Measurements from ENCODE around the gene PIN1.

PIN1 gene

GRCh38 chr19:9791552-9792205, 43.4 kb upstream of the PIN1 start:
- H3K4me3 ChIP-seq (ENCODE audit: control insufficient read depth, low read depth, low read length): peak overlapping the region; percentile 86
- TF ChIP-seq CTCF (IDR thresholded peaks at IDR 0.05; ENCODE audit: control insufficient read depth, insufficient read depth, low read depth, low read length, missing control alignments): no peak
- DNase-seq (ENCODE audit: low read depth): peak; percentile 76

GRCh38 chr19:9792206-9793070, 42.7 kb upstream of the PIN1 start:
- DNase-seq (ENCODE audit: low read depth): peak; percentile 61
- TF ChIP-seq CTCF (IDR thresholded peaks at IDR 0.05; ENCODE audit: control insufficient read depth, insufficient read depth, low read depth, low read length, missing control alignments): no peak
- H3K4me3 ChIP-seq (ENCODE audit: control insufficient read depth, low read depth, low read length): peak overlapping the region; percentile 86

GRCh38 chr19:9793071-9793591, 42.0 kb upstream of the PIN1 start:
- DNase-seq (ENCODE audit: low read depth): no peak
- TF ChIP-seq CTCF (IDR thresholded peaks at IDR 0.05; ENCODE audit: control insufficient read depth, insufficient read depth, low read depth, low read length, missing control alignments): no peak
- H3K4me3 ChIP-seq (ENCODE audit: control insufficient read depth, low read depth, low read length): peak overlapping the region; percentile 86

GRCh38 chr19:9796113-9796773, 38.9 kb upstream of the PIN1 start:
- TF ChIP-seq CTCF (IDR thresholded peaks at IDR 0.05; ENCODE audit: control insufficient read depth, insufficient read depth, low read depth, low read length, missing control alignments): peak; percentile 86

GRCh38 chr19:9797871-9798270, 37.2 kb upstream of the PIN1 start:
- no peak for TF ChIP-seq CTCF (IDR thresholded peaks at IDR 0.05; ENCODE audit: control insufficient read depth, insufficient read depth, low read depth, low read length, missing control alignments)

More at GRCh38 chr19:9796113-9796773, 38.9 kb upstream of the PIN1 start:
- peak; percentile 77 for DNase-seq (ENCODE audit: low read depth)
- no peak overlapping the region for H3K4me3 ChIP-seq (ENCODE audit: control insufficient read depth, low read depth, low read length)

GRCh38 chr19:9799162-9799561, 36.0 kb upstream of the PIN1 start:
- no peak overlapping the region for H3K4me3 ChIP-seq (ENCODE audit: control insufficient read depth, low read depth, low read length)
- no peak for TF ChIP-seq CTCF (IDR thresholded peaks at IDR 0.05; ENCODE audit: control insufficient read depth, insufficient read depth, low read depth, low read length, missing control alignments)
- DNase-seq (ENCODE audit: low read depth): no peak

More at GRCh38 chr19:9797871-9798270, 37.2 kb upstream of the PIN1 start:
- H3K4me3 ChIP-seq (ENCODE audit: control insufficient read depth, low read depth, low read length): no peak overlapping the region
- no peak for DNase-seq (ENCODE audit: low read depth)
